HFF-Myc (cell line): Measurements from ENCODE around the gene IFI30.
"Not testable (repeated sequence)": the region's sequence is repeated elsewhere in the genome, so short reads cannot be mapped to it uniquely, and the experiment has no call there.

Experiments used
- DNase-seq: peaks from one replicate; pipeline ENCODE4 v3.0.0-alpha.2; 2011; ENCODE audit warnings: low read depth; ENCODE audit errors: extremely low read depth
- H3K4me3 ChIP-seq: replicated peaks from 2 replicates; pipeline ENCODE4 v1.5.1; 2011; ENCODE audit warnings: low read depth, mild to moderate bottlenecking, control low read depth, low read length
- CTCF ChIP-seq: IDR thresholded peaks from 2 replicates; pipeline ENCODE4 v1.5.1; 2012; ENCODE audit warnings: mild to moderate bottlenecking, low read depth, low read length, control low read depth; ENCODE audit errors: missing control alignments

The IFI30 gene

GRCh38 chr19:18206018-18206417 lies 32.4 kb downstream of the IFI30 start:
- no peak for TF ChIP-seq CTCF
- H3K4me3 ChIP-seq = no peak overlapping the region
- DNase-seq = no peak

- no peak for DNase-seq
- peak; percentile 61 for TF ChIP-seq CTCF
- no peak overlapping the region for H3K4me3 ChIP-seq
Observed at GRCh38 chr19:18208098-18208951, 34.7 kb downstream of the IFI30 start.

- DNase-seq = not testable (repeated sequence)
Observed at GRCh38 chr19:18209912-18210311, 36.3 kb downstream of the IFI30 start.

GRCh38 chr19:18211683-18212082 lies 38.1 kb downstream of the IFI30 start:
- H3K4me3 ChIP-seq = no peak overlapping the region
- no peak for TF ChIP-seq CTCF
- DNase-seq = no peak

More at GRCh38 chr19:18209912-18210311, 36.3 kb downstream of the IFI30 start:
- not testable (repeated sequence) for H3K4me3 ChIP-seq

- H3K4me3 ChIP-seq = no peak overlapping the region
- DNase-seq = no peak
- TF ChIP-seq CTCF = no peak
Observed at GRCh38 chr19:18214779-18215433, 41.3 kb downstream of the IFI30 start.

GRCh38 chr19:18216789-18217188 lies 43.2 kb downstream of the IFI30 start:
- TF ChIP-seq CTCF = no peak
- no peak for DNase-seq
- H3K4me3 ChIP-seq = no peak overlapping the region

- TF ChIP-seq CTCF = no peak
- DNase-seq = no peak
- no peak overlapping the region for H3K4me3 ChIP-seq
Observed at GRCh38 chr19:18218159-18218558, 44.5 kb downstream of the IFI30 start.
